HepG2 (cell line): Measurements from ENCODE around the gene ROMO1. TPM values are rescaled to one million over a fixed set of nuclear protein-coding genes. Genes with fewer than 3 reads are reported as not detected.

Experiments used
- FUBP1 ChIP-seq: sonication (generic); formaldehyde crosslinking; IDR thresholded peaks from 2 replicates; pipeline ENCODE4 v1.5.1; 2020; ENCODE audit warnings: missing genetic modification reagents, mild to moderate bottlenecking, borderline replicate concordance
- MAFF ChIP-seq: IDR thresholded peaks from 2 replicates; pipeline ENCODE4 v1.6.1; 2011; ENCODE audit warnings: low read depth, low read length, improper control_type of control experiment
- ZBED4 ChIP-seq: sonication (generic); formaldehyde crosslinking; IDR thresholded peaks from 2 replicates; pipeline ENCODE4 v1.4.0; 2020; ENCODE audit warnings: missing genetic modification reagents, borderline replicate concordance
- ZNF280D ChIP-seq: sonication (generic); formaldehyde crosslinking; IDR thresholded peaks from 2 replicates; pipeline ENCODE4 v1.5.1; 2020; ENCODE audit warnings: mild to moderate bottlenecking, missing genetic modification reagents
- ZNF678 ChIP-seq: sonication (generic); formaldehyde crosslinking; IDR thresholded peaks from 2 replicates; pipeline ENCODE4 v1.4.0; 2020; ENCODE audit warnings: mild to moderate bottlenecking, missing genetic modification reagents
- polyA plus RNA-seq, 8 experiments: library from polyadenylated mRNA; depleted of rRNA in 3 of 8; stranded (reverse) in 7 of 8; unstranded in 1 of 8; fragments of >200 nt; fragmentation: Illumina TruSeq in 4 of 8; extraction: Trizol in 4 of 8; gene quantifications; 2 replicates each; pipeline versions ENCODE4 v1.2.1 to v1.2.3, GENCODE V29; 2011 to 2016; ENCODE audit warnings: low read depth in 4 of 8, missing spikeins in 1 of 8, mixed read lengths in 1 of 8; ENCODE audit not compliant: insufficient read depth in 1 of 8
- total RNA-seq, 5 experiments: library from RNA; depleted of rRNA; stranded (reverse); fragments of >200 nt; fragmentation: Illumina TruSeq; extraction: Trizol; gene quantifications; 2 replicates each; pipeline ENCODE4 v1.2.3, GENCODE V29; 2016; ENCODE audit warnings: low read depth in 1 of 5

The ROMO1 gene
- total and polyA plus RNA-seq, 2 of the 13 experiments (the other 11 are each of a cell fraction or from before 2014, with no cell fraction given) = 636 to 755 TPM

GRCh38 chr20:35665949-35666288, 33.3 kb upstream of the ROMO1 start (continued):
- TF ChIP-seq ZBED4 (CRISPR knock-in tag) = no peak
- TF ChIP-seq FUBP1 (CRISPR knock-in tag) = no peak
- no peak for TF ChIP-seq ZNF280D
- no peak for TF ChIP-seq MAFF
- TF ChIP-seq ZNF678 = 0 out of 2 replicates have a peak, but pooled peaks have one; percentile 45
- TF ChIP-seq, all 625 proteins: peak for 5
